Measurements from ENCODE around the gene ATG2A.

Gene ATG2A

GRCh38 chr11:64888729-64889511 lies 28.1 kb downstream of the ATG2A start:
- in situ Hi-C loops (cut with MboI; ENCODE audit: low sequenced_read_pairs), result no loop called here

DNA sequence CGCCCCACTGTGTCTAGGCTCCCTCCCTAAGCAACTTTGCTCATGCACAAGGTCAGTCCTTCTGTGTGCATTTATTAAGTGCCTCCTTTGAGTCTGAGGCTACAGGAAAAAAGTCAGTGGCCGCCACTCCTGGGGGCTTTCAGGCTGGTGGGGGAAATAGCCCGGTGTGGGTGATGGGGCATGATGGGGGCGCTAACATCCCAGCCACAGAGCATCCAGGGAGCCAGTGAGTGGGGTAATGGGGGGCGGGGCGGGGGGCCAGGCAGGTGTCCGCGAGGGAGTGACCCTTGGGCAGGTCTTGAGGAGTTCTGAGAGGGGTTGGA lies 28.6 kb downstream of the ATG2A start:
- in situ Hi-C loops (cut with MboI; ENCODE audit: low sequenced_read_pairs), result no loop called here

DNA sequence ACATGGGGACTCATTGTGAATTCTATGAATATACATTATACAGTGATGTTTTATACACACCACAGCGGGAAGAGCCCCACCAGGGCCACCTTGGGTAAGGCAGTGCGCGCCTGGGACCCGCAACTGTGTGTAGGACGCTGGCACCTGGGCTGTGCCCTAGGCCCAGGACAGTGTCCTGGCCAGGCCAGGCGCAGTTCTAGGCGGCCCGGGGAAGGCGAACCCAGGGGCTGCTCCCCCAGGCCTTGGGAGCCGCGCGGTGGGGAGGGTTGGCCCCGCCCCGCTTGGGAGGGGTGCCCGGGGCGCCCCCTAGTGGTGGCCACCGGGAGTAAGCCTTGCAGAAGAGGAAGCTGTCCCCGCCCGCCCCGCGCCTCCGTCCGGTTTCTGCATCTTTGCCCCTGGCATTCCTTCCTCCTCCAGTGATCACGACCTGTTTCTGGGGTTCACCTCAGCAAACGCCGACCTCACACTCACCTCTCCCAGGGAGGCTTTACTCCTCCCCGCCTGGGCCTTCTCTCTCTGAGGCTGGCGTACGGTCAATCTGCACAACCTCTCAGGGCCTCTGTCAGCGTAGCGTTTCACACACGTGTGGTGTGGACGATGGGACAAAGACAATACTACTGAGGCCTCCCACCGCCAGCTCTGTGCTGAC lies 29.1 kb downstream of the ATG2A start:
- in situ Hi-C loops (cut with MboI; ENCODE audit: low sequenced_read_pairs), result no loop called here

GRCh38 chr11:64887234-64887756 lies 29.7 kb downstream of the ATG2A start:
- in situ Hi-C loops (cut with MboI; ENCODE audit: low sequenced_read_pairs), result no loop called here

DNA sequence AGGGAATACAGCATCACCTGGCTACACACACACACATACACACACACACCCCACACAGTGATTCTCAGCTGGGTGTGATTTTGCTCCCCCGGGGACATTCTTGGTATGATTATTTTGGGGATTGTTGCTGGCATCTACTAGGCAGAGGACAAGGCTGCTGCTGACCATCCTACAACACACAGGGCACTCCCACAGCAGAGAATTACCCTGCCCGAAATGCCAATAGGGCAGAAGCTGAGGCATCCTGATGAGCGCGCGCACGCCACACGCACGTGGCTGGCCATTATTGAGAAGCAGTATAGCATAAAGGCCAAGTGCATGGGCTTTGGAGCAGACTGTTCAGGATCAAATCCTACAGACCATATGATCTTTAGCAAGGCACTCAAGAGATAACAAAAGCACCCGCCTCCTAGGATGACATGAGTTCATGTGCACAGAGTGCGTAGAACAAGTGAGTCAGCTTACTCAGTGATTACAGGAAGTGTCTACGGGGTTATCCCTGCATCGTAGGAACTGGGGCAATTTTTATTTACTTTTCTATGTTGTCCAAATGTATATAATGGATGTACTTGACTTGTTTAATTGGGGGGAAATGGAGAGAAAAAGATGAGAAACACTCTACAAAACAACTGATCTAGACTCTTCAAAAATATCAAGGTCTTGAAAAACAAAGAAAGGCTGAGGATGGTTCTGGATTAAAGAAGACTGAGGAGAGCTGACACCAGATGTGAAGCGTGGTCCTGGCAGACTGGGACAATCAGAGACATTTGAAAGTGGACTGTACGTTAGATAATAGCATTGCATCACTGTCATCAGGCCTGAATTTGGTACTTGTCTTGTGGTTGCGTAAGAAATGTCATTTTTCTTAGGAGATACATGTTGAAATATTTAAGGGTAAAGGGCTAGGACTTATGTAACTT lies 31.4 kb downstream of the ATG2A start:
- in situ Hi-C loops (cut with MboI; ENCODE audit: low sequenced_read_pairs), result no loop called here

DNA sequence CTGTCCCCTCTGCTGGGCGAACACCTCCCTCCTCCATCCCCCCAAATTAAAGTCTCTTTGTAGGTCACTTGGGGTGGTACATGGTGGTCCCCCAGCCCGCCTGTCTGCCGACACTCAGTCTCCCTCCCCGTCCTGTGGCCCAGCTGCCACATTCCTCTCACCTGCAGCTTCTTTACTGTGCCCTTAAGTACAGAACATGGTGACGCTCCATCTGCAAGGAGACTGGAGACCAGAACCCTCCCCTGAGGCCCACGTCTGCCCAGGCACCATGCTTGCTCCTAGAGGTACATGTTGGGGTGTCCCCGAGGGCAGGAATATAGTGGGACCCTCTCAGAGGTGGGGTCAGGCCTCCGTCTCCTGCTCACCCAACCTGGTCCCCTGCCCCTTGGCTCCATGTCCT lies 33.0 kb downstream of the ATG2A start:
- in situ Hi-C loops (cut with MboI; ENCODE audit: low sequenced_read_pairs), result no loop called here

- in situ Hi-C loops (cut with MboI; ENCODE audit: low sequenced_read_pairs), result no loop called here
Measured at GRCh38 chr11:64883575-64883974, 33.4 kb downstream of the ATG2A start.

GRCh38 chr11:64882243-64882642 lies 34.8 kb downstream of the ATG2A start:
- in situ Hi-C loops (cut with MboI; ENCODE audit: low sequenced_read_pairs), result no loop called here

DNA sequence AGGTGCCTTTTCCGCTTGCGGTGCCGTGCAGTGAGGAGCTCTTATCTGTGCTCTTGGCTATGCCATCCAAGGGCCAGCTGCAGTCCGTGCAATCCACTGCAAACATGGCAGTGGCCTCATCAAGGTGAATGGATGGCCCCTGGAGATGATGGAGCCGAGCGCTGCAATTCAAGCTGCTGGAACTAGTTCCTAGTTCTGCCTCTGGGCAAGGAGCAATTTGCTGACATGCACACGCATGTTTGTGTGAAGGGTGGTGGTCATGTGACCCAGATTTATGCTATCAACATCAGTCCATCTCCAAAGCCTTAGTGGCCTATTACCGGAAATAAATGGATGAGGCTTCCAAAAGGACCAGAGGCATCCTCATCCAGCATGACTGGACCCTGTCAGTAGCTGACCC lies 35.5 kb downstream of the ATG2A start:
- in situ Hi-C loops (cut with MboI; ENCODE audit: low sequenced_read_pairs), result no loop called here

DNA sequence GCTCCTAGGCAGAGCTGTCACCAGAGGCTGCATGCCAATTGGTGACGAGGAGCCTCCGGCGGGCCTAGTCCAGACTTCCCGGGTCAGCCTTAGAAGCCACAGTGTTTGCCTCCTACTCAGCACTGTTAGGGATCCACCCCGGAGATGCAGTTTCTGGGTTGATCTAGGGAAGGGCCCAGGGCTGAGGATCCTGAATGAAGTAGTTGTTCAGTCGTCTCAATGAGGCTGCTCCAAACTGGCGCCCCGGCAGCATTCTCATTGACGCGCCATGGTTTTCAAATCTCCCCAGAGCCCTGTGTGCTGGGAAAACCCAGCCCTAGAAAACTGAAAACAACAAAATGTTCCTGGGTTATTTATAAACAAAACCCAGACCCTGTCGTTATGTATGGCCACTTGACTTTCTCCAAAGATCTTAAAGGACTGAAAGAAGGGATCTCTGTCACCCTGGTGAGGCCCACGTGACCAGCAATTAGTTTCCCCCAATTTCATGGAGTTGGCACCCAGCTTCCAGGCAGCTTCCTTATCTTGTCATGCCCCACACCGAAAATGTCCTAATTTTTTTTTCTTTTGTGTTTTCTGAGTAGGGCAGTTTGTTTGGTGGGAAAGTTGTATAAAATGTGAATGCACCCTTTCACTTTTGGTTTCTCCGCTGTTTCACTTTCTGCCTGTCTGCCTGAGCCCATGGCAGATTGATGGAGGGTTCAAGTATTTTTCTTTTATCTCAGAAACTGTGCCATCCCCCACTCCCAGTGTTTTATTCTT lies 36.6 kb downstream of the ATG2A start:
- in situ Hi-C loops (cut with MboI; ENCODE audit: low sequenced_read_pairs), result no loop called here

- in situ Hi-C loops (cut with MboI; ENCODE audit: low sequenced_read_pairs), result no loop called here
Measured at GRCh38 chr11:64879244-64879900, 37.6 kb downstream of the ATG2A start.

- in situ Hi-C loops (cut with MboI; ENCODE audit: low sequenced_read_pairs), result no loop called here
Measured at GRCh38 chr11:64878494-64879243, 38.3 kb downstream of the ATG2A start, which contains the start of gene EHD1. EHD1 (minus strand) TSS chr11:64878621; CDS start chr11:64878464, 157 bp downstream.

- in situ Hi-C loops (cut with MboI; ENCODE audit: low sequenced_read_pairs), result no loop called here
Measured at GRCh38 chr11:64878223-64878493, 38.9 kb downstream of the ATG2A start.

DNA sequence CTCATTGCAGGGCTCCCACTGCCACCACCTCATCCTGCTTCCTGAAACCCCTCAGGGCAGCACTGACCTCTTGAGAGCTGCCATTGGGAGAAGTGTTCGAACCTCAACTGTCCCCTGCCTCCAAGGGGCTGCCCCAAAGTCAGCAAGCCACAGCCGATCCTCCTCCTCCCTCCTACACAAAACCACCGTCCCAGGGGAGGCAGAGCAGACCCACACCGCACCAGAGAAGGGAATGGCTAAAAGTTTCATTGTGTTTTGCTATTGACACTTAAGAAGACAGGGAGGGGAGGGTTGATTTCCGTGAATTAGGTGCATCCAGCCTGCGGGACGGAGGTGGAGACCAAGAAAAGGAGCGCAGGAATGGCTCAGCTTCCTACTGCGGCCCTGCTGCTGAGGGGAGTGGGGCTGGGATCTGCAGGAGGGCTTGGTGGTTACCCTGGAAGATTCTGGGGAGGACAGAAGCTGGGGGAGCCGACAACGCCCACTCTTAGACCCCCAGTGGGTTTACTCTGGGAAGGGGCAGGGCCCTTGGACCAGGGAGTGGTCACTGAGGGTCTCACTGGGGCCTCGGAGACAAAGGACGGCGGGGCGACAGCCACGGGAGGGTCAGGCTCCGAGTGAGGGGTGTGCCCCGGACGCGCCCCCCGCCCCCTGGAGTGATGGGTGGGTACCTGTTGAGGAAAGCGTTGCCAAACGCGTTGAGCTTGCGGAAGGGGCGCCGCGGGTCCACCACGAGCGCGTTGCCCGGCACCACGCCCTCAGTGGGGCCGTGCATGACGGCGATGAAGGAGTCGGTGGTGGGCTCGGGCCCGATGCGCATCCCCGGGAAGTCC lies 39.4 kb downstream of the ATG2A start:
- in situ Hi-C loops (cut with MboI; ENCODE audit: low sequenced_read_pairs), result no loop called here

- in situ Hi-C loops (cut with MboI; ENCODE audit: low sequenced_read_pairs), result no loop called here
Measured at GRCh38 chr11:64876835-64877341, 40.1 kb downstream of the ATG2A start.

DNA sequence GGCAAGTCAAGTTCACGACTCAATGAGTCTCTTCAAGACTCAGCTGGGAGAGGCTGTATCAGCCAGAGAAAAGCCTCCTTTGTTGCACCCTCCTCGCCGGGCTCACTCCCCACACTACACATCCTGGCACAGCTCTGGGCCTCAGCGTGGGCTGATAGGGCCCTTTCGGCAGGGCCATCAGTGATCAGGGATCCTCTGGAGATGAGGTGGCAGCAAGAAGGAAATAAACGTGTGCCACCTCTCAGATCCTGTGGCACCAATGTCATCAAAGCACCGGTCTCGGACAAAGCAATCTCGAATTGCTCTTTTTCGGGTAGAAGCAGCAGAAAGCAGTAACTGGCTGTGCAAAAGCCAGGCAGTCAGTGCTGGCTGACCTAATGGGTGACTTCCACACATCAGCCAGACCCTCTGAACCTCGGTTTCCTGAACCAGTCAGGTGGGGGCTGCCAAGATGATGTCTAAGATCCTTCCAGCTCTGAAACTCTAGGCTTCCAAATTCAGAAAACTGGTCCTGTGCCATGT lies 40.7 kb downstream of the ATG2A start:
- in situ Hi-C loops (cut with MboI; ENCODE audit: low sequenced_read_pairs), result no loop called here

DNA sequence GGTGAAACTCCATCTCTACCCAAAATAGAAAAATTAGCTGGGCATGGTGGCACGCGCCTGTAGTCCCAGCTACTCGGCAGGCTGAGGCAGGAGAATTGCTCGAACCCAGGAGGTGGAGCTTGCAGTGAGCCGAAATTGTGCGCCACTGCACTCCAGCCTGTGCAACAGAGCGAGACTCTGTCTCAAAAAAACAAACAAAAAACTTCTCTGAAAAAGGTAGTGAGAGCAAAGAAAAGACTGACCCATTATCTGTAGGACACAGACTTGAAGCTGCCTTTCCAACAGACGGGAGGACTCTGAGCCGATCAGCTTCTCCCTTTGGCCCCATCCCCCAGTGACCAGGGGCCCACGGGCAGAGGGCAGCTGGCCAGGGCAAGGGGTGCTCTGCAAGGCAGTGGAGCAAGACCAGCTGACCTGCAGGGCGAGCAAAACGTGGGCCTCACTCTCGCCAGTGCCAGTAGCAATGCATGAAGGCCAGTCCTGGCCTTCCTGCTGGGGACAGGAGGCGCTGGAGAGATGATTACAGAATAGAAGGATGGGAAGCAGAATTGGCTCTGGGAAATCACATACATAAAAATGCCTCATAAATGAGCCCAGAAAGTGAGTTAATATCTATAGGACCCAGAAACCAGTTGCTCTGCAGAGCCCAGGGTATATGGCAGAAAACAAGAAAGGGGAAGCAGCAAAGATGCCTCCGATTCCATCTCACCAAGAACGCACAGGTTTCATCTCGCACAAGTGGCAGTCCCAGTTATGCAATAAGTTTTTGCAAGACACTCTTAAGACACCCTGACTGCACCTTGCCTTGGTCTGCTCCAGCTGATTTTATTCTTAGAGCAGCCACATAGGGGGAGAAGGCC lies 41.4 kb downstream of the ATG2A start:
- in situ Hi-C loops (cut with MboI; ENCODE audit: low sequenced_read_pairs), result no loop called here

Data from HL-60/S4 treated with retinoic acid at 250 ng/mL for 4 days and 3 days (cell line).